Memory B cell (primary cell): ENCODE data around the gene SLC39A3.

Source experiments
- ATAC-seq: fragments of 150-1000 bp; cut with Tn5 transposase; 2 replicates; pipeline ENCODE4 v1.10.0; 2021; ENCODE audit warnings: low read depth, mild to moderate bottlenecking, moderate library complexity
- DNase-seq, 2 donors: peaks; one replicate each; pipeline ENCODE4 v3.0.0; 2022; ENCODE audit warnings: low spot score in 2 of 2
- H3K27ac Mint-ChIP-seq: one replicate; pipeline ENCODE4 v1.8.0; 2022; ENCODE audit warnings: mild to moderate bottlenecking, moderate library complexity, mixed read lengths
- H3K27me3 Mint-ChIP-seq: one replicate; pipeline ENCODE4 v1.8.0; 2022; ENCODE audit warnings: mixed read lengths
- H3K36me3 Mint-ChIP-seq: one replicate; pipeline ENCODE4 v1.8.0; 2022; ENCODE audit warnings: mild to moderate bottlenecking, mixed read lengths
- H3K4me1 Mint-ChIP-seq: one replicate; pipeline ENCODE4 v1.8.0; 2022; ENCODE audit warnings: mixed read lengths
- H3K4me3 Mint-ChIP-seq: one replicate; pipeline ENCODE4 v1.8.0; 2022; ENCODE audit warnings: mild to moderate bottlenecking, moderate library complexity, mixed read lengths
- H3K9me3 Mint-ChIP-seq: one replicate; pipeline ENCODE4 v1.8.0; 2022; ENCODE audit warnings: mixed read lengths

Gene SLC39A3

DNA sequence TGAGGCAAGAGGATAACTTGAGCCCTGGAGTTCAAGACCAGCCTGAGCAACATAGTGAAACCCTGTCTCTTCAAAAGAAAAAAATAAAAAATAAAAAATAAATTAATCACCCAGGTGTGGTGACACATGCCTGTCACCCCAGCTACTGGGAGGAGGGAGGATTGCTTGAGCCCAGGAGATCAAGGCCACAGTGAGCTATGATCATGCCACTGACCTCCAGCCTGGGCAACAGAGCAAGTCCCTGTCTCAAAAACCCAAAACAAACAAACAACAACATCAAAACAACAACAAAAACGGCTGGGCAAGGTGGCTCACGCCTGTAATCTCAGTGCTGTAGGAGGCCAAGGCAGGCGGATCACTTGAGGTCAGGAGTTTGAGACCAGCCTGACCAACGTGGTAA lies 4.3 kb upstream of the SLC39A3 start:
- Mint-ChIP-seq H3K9me3 (no peaks in the 10 kb centered on the region), H3K27ac (no peak overlapping the region), H3K4me3 (no peak overlapping the region), H3K36me3 (no peaks in the 10 kb centered on the region), H3K4me1 (peaks cover 12% of the 10 kb centered on the region), H3K27me3 (no peaks in the 10 kb centered on the region)
- ATAC-seq (no peak), DNase-seq (no peak)

DNA sequence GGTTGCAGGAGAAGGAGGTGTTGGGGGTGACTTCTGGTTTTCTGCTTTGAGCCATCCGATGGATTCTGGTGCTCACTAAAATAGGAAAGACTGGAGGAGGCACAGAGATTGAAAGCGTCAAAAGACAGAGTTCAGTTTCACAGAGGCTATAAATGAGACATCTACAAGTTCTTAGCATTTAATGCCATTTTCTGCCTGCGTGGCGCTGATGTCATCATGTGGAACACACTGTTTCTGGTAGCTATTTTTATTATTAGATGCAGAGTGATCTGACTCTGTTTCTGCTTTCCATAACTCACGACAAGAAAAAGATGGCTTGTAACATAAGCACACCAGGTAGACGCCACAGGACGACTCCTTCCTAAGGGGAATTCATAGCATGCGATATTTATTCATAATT lies 3.3 kb upstream of the SLC39A3 start:
- Mint-ChIP-seq H3K27ac (no peak overlapping the region), H3K27me3 (no peaks in the 10 kb centered on the region), H3K9me3 (no peaks in the 10 kb centered on the region), H3K4me3 (no peak overlapping the region), H3K4me1 (peaks cover 15% of the 10 kb centered on the region), H3K36me3 (no peaks in the 10 kb centered on the region)
- ATAC-seq (no peak), DNase-seq (no peak)

DNA sequence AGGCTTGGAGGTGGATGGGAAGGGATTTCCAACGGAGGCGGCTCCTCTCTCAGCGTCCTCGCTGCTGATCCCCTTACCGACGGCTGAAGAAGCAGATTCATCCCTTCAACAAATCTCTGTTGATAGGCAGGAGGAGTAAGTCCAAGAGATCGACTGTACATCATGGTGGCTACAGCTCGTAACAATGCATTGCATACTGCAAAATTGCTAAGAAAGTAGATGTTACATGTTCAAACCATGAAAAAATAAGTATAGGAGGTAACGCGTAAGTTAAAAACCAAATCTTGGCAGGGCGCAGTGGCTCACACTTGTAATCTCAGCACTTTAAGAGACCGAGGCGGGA lies 468 bp upstream of the SLC39A3 start:
- ATAC-seq (no peak), DNase-seq (no peak)
- H3K27me3 Mint-ChIP-seq, result no peaks in the 10 kb centered on the region
- no peaks in the 10 kb centered on the region for H3K9me3 Mint-ChIP-seq
- H3K4me3 Mint-ChIP-seq, result peak overlapping the region; percentile 85
- H3K27ac Mint-ChIP-seq, result peak overlapping the region; percentile 60
- peaks cover 16% of the 10 kb centered on the region for H3K36me3 Mint-ChIP-seq
- H3K4me1 Mint-ChIP-seq, result peaks cover 20% of the 10 kb centered on the region

DNA sequence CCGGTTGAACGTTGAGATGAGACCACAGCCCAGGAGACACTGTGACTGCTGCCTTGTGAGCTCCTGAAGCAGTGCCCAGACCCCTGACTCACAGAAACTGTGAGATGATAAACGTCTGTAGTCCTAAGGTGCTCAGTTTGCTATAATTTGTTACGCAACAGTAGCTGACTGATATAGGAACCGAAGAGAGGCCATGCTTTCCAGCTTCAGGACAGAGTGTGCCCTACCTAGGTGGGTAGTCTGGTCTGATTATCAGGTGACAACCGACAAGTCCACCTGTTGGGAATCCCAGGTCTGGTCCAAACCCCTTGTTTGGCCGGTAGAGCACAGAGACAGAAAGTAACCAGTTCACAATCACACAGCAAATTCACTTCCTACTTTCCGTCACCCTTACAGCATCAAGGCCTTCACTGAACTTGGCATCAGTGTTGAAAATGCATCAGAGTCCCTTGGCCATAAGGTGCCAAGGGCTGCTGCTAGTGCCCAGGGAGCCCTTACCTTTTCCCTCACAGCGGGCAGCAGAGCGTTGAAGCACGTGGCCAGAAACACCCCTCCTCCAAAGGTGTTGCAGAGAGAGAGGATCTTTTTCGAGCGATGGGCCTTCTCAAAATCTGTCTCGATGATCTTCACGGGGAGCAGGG lies 3.1 kb downstream of the SLC39A3 start:
- H3K27me3 Mint-ChIP-seq, result no peaks in the 10 kb centered on the region
- no peak overlapping the region for H3K27ac Mint-ChIP-seq
- no peaks in the 10 kb centered on the region for H3K9me3 Mint-ChIP-seq
- peaks cover 28% of the 10 kb centered on the region for H3K36me3 Mint-ChIP-seq
- ATAC-seq, result no peak
- DNase-seq, result no peak
- H3K4me3 Mint-ChIP-seq, result no peak overlapping the region
- H3K4me1 Mint-ChIP-seq, result peaks cover 34% of the 10 kb centered on the region

DNA sequence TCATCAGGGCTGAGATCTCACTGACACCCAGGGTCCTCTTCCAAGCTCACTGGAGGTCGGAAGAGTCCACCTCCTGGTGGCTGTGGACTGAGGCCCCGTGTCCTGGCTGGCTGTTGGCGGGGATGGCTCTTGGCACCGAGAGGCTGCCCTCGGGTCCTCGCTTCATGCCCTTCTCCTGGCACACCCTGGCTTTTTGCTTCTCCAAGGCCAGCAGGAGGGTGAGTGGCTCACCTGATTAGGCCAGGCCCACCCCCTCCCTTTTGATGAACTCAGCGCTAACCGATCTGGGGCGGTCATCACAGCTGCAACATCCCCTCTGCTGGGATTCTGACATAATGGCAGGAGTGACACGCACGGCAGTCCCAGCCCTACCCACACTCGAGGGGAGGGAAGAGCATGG lies 4.4 kb downstream of the SLC39A3 start:
- Mint-ChIP-seq H3K9me3 (no peaks in the 10 kb centered on the region), H3K27me3 (no peaks in the 10 kb centered on the region), H3K4me1 (peaks cover 37% of the 10 kb centered on the region), H3K36me3 (peaks cover 29% of the 10 kb centered on the region), H3K4me3 (no peak overlapping the region), H3K27ac (no peak overlapping the region)
- DNase-seq (no peak), ATAC-seq (no peak)

DNA sequence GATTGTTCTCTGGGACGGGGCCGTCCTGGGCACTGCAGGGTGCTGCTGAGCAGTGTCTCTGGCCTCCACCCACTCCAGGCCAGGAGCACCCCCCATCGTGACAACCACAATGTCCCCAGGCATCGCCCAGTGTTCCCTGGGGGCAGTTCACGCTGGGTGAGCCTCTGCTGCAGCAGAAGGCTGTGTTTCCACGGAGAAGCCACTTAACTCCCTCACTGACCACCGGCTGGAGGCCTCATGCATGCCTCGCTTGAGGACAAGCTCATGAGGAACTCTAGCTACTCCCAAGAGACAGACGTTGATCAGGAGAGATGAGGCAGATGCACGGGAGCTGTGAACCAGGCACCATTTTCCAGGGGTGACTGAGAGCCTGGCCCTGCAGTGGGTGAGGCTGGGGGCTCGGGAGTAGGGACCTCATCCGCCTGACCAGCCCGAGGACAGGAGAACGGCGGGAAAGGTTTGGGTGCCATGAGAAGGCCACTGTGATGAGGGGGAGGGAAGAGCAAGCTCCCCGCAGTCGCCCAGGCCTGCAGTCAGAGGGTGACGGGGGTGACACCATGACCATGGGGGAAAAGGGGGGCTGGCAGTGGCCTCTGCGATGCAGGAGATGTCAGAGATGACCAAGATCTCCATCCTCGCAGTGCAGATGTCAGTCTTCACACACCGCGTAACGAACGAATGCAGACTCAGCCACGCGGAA lies 5.1 kb downstream of the SLC39A3 start:
- peaks cover 34% of the 10 kb centered on the region for H3K4me1 Mint-ChIP-seq
- H3K27ac Mint-ChIP-seq, result no peak overlapping the region
- peaks cover 29% of the 10 kb centered on the region for H3K36me3 Mint-ChIP-seq
- no peaks in the 10 kb centered on the region for H3K27me3 Mint-ChIP-seq
- no peaks in the 10 kb centered on the region for H3K9me3 Mint-ChIP-seq
- DNase-seq (no peak), ATAC-seq (no peak)
- H3K4me3 Mint-ChIP-seq, result peak overlapping the region; percentile 24

DNA sequence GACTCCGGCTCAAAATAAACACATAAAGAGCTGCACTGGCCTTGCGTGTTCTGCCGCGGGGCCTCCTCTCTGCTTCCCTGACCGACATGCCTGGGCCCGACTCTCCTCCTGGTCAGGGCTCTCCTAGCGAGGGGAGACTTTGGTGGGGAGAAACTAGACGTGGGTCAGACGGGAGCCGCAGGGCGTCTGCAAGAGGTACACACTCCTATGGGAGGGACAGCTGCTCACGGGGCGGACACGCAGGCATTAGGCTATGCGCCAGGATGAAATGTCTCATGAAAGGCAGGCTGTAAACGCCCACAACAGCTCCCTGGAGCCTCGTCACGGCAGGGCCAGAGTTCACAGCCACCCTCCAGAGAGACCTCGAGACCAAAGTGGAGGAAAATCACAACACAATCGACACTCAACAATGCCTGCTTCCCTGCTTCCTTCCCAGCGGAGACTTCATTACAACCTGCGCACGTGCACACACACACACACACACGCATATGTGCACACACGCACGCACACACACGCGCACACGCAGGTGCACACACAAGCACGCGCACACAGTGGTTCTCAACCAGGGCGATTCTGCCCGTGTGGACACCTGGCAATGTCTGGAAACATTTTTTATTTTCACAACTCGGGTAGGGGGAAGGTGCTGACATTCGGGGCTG lies 5.8 kb downstream of the SLC39A3 start:
- DNase-seq, result no peak
- Mint-ChIP-seq H3K36me3 (peaks cover 29% of the 10 kb centered on the region), H3K4me1 (peaks cover 31% of the 10 kb centered on the region), H3K27me3 (no peaks in the 10 kb centered on the region), H3K4me3 (no peak overlapping the region), H3K9me3 (no peaks in the 10 kb centered on the region), H3K27ac (no peak overlapping the region)
- no peak for ATAC-seq

DNA sequence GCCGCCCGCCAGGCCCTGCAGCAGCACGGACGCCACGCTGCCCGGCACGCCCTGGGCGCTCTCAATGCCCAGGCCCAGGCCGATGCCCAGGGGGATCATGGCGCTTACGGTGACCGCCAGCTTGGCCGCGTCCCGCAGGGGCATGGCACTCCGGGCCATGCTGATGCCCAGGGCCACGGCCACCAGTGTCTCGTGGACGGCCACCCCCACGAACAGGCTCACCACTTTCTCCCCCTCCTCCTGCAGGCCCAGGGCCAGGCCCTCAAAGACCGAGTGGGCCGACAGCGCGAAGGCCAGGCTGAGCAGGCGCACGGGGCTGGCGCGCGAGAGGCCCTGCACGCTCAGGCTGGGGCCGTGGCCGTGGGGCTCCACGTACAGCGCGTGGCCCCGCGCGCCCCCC lies 6.9 kb downstream of the SLC39A3 start:
- no peaks in the 10 kb centered on the region for H3K27me3 Mint-ChIP-seq
- H3K4me3 Mint-ChIP-seq, result no peak overlapping the region
- peaks cover 31% of the 10 kb centered on the region for H3K4me1 Mint-ChIP-seq
- H3K36me3 Mint-ChIP-seq, result peaks cover 29% of the 10 kb centered on the region
- no peak overlapping the region for H3K27ac Mint-ChIP-seq
- ATAC-seq (no peak), DNase-seq (no peak)
- H3K9me3 Mint-ChIP-seq, result no peaks in the 10 kb centered on the region

DNA sequence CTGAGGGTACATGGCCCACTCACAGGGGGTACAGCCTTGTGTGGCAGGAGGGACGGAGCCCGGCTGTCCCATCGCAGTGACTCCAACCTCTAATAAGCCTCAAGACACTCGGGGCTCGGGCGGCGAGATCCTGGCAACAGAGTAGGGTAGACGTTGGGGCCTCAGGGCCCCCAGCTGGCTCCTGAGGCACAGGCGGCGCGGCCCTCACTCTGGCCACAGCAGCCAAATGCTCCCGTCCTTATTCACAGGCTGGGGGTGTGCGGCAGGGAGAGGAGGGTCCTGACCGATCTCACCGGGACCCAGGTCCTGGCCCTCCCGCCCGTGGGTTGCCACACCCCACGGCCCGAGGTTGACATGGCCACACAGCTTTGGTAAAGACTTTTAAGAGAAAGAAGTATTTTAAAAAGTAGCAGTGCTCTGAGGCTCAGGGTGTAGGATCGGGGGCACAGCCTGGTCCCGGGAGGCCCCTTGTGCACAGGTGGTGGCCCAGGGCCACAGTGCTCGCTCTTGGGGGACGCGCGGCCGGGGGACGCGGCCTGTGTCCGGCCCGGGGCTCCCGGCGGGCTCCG lies 7.6 kb downstream of the SLC39A3 start:
- H3K4me3 Mint-ChIP-seq, result no peak overlapping the region
- no peaks in the 10 kb centered on the region for H3K9me3 Mint-ChIP-seq
- ATAC-seq (no peak), DNase-seq (no peak)
- H3K36me3 Mint-ChIP-seq, result peaks cover 29% of the 10 kb centered on the region
- H3K27ac Mint-ChIP-seq, result no peak overlapping the region
- H3K27me3 Mint-ChIP-seq, result no peaks in the 10 kb centered on the region
- H3K4me1 Mint-ChIP-seq, result peaks cover 31% of the 10 kb centered on the region

DNA sequence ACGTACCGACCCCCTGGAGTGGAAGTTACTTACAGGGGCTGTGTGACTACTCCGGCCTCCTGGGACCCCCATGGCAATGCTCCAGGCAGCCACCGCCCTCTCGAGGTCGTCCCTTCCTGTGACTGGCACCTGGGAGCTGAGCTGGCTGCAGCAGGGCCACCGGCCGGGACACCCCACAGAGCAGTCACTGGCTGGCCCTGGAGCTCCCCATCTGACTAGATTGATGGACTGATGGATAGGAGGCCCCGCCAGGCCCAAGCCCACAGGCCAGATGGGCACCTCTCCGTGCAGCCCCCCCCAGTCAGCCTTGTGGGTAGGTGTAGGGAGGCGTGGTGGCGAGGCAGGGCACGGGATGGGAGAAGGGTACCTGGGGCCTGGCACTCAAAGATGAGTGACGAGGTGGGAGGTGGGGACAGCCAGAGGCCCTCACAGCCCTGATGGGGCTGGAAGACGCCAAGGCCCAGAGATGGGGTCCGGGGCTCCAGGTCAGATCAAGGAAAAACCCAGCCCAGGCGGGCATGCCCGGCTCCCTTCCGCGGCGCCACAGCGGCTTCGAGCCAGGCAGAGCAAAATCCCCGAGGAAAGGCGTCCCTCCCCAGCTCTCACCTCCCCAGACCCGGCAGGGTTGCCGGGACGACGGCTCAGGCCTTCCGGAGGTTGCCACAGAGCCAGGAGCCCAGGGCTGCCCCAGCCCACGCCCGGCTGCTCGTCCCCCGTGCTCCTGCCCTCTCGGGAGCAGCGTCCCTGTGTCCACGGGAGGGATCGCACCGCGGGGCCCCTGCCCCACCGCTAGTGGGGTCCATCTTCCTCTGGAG lies 8.4 kb downstream of the SLC39A3 start:
- ATAC-seq (no peak), DNase-seq (no peak)
- no peaks in the 10 kb centered on the region for H3K27me3 Mint-ChIP-seq
- no peak overlapping the region for H3K4me3 Mint-ChIP-seq
- H3K27ac Mint-ChIP-seq, result no peak overlapping the region
- peaks cover 21% of the 10 kb centered on the region for H3K36me3 Mint-ChIP-seq
- peaks cover 29% of the 10 kb centered on the region for H3K4me1 Mint-ChIP-seq
- H3K9me3 Mint-ChIP-seq, result no peaks in the 10 kb centered on the region

DNA sequence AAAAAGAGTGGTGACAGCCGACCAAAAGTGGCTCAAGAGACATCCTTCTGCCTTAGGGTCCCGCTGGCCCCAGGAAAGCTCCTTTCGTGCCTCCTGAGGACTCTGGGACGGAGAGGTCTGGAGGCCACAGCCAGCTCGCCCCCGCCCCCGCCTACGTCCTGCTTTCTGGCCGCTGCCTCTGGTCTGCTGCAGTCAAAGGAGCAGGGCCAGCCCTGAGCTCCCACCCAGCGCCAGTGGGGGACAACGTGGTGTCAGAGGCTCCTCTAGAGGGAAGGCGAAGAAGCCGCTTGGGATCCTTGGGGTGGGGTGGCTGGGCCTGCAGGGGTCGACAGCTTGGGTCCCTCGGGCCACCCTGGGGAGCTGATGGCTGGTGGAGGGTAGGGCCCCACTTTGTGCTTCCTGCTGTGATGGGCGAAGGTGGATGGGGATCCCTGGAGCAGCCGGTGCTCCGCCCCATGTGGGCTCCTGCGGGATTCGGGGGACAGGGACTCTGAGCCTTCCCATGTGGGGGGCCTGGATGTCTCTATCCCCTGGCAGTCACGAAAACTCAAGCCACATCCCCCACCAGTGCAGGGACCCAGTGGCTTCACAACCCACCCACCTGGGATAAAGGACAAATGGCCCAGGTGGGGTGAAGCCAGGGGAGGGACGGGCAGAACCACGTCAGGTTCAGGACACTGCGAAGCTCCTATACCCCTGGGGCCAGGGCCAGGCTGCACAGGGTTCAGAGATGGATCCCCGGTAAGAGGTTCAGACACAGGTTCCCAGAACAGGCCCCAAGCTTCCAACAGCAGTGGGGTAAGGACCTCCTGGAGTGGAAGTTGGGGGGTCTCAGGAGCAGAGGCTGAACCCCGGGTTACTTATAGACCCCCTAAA lies 9.6 kb downstream of the SLC39A3 start:
- DNase-seq (no peak), ATAC-seq (no peak)
- Mint-ChIP-seq H3K9me3 (no peaks in the 10 kb centered on the region), H3K27ac (no peak overlapping the region), H3K4me1 (peaks cover 29% of the 10 kb centered on the region), H3K4me3 (no peak overlapping the region), H3K27me3 (no peaks in the 10 kb centered on the region), H3K36me3 (peaks cover 14% of the 10 kb centered on the region)

DNA sequence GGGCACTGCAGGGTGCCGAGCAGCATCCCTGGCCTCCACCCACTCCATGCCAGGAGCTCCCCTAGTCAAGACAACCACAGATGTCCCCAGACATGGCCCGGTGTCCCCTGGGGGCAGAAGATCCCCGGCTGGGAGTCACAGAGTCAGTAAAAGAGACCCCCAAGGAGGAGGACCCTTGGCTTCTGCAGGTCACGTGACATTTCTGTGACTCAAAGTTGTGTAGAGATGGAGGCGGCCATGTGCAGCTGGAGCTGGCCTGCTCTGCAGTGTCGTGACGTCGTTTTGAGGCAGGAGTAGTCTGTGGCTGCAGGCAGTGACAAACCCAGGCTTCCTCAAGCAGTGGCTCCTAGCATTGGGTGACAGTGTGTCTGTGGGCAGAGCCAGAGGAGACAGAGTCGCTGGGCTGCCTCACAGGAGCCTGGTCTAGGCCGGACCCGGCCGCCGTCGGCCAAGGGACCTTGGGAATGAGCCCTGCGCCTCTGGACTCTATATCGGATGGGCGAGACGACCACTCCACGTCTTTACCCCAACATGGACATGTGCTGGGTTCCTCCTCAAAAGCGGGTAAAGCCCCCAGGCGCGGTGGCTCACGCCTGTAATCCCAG lies 10.9 kb downstream of the SLC39A3 start:
- ATAC-seq (peak; percentile 69), DNase-seq (no peak)
- Mint-ChIP-seq H3K27ac (peak overlapping the region; percentile 63), H3K27me3 (no peaks in the 10 kb centered on the region), H3K4me3 (peak overlapping the region; percentile 19), H3K36me3 (peaks cover 5% of the 10 kb centered on the region), H3K9me3 (no peaks in the 10 kb centered on the region), H3K4me1 (peaks cover 21% of the 10 kb centered on the region)

DNA sequence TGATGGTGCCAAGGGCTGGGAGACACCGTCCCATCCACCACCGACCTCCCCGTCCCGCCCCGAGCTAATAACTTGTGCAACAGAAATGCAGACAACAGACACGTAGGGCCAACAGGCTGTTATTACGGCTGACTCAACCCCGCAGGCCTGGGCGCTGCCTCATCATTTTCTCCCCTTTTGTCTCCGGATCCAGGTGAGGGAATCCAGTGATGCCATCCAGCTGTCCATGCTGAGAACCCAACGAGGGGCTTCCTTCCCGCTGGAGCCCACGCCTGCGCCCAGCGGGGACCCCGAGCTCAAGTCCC lies 12.2 kb downstream of the SLC39A3 start:
- Mint-ChIP-seq H3K4me3 (no peak overlapping the region), H3K27me3 (no peaks in the 10 kb centered on the region), H3K27ac (no peak overlapping the region), H3K4me1 (peaks cover 21% of the 10 kb centered on the region), H3K36me3 (peaks cover 2% of the 10 kb centered on the region), H3K9me3 (no peaks in the 10 kb centered on the region)
- DNase-seq, result no peak
- no peak for ATAC-seq
